Activated CD4-positive, alpha-beta T cell treated with anti-CD3 and anti-CD28 coated beads for 1 hour (primary cell): Measurements from ENCODE around the gene PIK3R1.

Experiments
- DNase-seq: peaks from one replicate; pipeline ENCODE4 v3.0.0-alpha.2; 2020

Gene PIK3R1

DNA sequence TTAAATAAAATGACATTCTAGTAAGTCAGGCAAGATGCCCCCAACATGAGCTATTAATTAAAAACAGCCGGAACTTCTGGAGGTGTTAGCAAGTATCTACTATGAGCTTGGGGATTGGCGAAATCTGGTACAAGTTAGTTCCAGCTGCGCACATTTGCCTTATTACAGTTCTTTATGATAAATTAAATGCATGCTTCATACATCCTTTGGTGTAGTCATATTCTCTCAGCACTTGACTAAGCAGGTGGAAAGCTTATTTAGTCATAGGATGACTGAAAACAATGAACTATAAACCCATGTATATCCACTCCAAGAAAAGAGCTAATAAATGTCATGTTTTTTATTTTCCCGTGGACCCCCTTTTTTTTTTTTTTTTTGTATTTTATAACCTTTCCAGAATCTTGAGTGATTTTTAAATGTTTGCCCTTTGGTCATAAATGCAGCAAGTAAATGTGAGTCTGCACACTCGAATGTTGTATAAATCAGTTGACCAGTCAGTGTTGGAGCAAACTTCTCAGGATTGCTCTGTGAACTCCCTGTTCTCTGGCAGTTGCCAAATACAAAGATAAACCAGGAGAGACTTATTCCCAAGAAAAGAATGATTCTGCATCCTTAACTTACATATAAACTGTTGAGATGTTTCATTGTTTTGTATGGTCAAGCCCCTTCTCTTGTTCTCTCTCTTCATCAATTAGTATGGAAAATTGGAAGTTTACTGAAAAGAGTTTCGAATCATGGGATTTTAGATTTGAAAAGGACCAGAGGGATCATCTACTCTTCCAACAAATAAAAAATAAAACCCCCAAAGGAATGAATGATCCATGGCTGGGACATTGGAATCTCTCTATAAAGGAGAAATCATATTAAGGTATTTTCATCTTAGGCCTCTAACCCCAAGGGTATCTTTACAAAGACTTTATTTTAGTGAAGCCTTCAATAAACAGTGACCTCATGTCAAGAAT, 38.3 kb downstream of the PIK3R1 start:
- DNase-seq: no peak

DNA sequence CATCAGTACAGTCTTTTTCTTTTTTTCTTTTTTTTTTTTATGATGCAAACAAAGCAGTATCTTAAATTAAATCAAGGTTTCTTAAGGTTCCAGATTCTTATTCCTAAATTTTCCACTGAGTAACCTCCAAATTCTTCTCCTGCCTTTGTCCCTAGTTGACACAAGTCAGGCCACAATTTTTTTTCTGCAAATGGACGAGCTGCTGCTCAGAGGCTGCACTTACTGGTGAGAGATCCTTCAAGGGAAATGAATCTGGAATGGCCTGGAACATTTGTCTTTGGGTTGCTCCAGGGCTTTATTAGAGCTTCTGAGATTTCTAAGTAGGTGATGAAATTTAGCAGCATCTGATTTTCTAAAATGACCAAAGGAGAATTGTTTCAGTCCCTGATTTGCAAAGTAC, 39.3 kb downstream of the PIK3R1 start:
- DNase-seq: no peak

DNA sequence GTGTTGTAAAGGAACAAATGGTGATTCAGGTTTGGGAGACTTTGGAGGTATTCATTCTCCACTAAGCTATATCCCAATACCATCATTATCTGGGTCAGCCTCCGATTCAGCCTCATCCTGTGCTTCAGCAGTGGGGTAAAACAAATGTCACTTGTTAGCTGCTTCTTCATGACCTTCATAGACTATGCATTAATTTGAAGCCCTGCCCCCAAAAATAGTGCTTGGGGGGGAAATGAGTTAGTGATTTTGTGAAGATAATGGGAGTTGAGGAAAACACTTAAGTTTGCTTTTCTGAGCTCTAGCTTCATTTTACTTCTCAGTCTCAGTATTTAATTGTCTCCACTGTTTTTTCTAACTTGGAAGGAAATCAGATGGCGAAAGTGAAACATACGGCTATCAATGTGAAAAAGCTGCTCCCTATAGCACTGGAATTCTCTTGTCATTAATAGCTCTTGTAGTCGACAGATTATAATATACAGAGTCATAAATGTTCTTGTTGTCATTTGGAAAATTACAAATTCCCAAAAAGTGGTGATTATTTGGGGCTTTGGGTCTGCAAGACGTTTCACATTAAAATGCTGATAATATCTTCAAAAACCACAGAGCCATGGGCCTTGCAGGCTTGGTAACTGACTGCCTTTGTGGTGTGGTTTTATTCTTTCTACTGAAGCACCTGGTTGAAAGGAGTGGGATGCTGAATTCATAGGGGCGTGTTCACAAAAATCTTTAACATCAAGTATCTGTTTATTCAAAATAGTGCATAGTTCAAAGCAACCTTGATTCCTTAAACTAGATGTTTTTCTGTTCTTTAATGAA, 40.0 kb downstream of the PIK3R1 start:
- no peak for DNase-seq

DNA sequence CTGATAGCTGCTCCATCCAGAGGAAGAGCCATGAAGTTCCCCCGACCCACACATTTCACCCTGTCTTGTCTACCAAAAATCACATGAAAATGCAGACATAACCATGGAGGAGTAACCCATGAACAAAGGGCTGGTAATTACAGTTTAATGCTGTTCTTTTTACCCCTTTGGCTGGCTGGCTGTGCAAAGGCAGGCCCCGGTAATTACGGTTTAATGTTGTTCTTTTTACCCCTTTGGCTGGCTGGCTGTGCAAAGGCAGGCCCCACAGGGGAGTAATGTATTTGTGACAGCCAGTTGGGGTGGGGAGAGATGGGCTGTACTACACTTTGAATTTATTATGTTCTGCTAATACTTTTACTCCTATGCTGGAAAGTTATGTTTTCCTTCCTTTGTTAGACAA, 41.7 kb downstream of the PIK3R1 start:
- no peak for DNase-seq

DNA sequence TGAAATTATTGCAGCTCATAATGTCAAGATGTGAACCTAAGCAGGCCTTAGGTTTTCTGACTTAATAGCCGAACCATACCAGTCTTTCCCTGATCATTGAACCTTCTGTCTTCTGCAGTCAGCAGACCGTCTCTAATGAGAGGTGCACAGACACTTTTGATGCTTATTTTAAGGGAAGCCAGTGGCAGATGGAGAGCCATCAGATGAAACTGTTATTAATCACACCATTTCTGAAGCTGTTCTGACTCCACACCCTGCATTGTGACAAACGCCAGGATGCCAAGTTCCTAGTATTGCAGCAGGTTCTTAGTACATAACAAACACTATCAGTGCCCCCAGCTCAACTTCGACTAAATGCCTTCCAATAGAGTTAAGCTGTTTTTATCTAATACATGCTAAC, 43.0 kb downstream of the PIK3R1 start:
- no peak for DNase-seq

DNA sequence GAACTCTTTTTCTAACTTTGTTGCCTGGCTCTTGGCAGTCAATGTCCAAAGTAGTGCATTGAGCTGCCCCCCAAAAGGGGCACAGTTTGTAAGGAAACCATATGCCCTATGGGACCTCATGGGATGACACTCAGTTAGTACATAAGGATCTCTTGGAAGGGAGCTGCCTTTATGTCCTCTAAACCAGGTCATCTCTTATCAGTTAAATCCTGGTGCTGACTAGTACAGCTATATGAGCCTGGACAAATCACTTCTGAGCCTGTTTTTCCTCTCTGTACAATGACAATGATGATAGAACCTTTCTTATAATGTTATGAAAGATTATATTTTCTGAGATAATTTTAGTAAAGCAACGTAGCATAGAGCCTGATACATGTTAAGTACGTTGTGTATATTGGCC, 44.1 kb downstream of the PIK3R1 start:
- DNase-seq: no peak

DNA sequence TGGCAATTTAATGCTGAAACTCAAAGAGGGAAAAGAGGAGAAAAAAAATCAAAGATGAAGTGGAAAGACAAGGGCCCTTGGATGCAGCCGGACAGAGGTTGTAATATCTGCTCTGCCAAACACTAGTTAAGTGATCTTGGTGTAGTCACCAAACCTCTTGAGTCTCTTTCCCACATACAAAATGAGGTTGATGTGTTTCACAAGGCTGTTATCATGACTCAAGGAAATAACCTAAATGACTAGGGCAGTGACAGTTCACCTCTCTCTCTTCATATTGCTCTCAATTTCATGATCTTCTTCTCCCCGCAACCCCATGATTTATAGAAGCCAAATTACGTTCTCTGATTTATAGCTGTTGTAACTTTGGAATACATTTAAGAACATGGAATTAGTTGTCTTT, 44.9 kb downstream of the PIK3R1 start:
- no peak for DNase-seq

DNA sequence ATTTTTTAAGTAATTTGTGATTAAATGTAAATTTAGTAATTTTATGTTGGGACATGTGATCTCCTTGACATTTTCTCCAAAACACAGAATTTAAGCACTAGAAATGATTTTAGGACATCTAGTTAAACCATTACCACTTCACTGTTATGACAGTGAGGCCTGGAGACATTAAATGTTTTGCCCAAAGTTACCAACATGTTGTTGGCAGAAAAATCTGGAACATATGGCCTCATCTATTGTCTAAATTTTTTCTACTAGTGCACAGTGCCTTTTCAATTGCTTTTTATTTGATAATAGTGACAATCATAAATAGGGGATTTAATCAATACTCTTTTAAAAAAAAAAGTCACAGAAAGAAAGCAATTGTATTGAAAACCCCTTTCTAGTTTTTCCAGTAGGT, 45.6 kb downstream of the PIK3R1 start:
- no peak for DNase-seq

DNA sequence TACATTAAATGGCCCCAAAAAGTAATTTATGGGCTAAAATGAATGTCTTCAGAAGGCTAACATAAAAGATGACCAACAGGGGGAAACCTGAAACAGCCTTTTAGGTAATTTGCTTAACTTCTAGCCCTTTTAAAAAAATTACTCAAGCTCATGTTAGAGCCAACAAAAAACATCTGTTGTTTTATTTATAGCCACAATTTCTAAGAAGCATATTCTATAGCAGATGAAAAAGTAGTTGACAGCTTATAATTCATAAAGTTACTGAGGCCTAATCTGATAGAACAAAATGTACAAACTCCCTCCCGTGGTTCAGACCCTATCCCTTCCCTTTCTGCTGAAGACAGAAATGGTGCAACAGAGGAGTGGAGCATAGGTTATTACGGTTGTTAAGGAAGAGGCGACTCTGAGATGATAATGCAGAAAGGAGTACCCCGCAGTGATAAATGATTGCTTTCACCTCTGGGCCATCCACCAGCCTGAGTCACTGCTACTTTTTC, 46.1 kb downstream of the PIK3R1 start:
- no peak for DNase-seq

DNA sequence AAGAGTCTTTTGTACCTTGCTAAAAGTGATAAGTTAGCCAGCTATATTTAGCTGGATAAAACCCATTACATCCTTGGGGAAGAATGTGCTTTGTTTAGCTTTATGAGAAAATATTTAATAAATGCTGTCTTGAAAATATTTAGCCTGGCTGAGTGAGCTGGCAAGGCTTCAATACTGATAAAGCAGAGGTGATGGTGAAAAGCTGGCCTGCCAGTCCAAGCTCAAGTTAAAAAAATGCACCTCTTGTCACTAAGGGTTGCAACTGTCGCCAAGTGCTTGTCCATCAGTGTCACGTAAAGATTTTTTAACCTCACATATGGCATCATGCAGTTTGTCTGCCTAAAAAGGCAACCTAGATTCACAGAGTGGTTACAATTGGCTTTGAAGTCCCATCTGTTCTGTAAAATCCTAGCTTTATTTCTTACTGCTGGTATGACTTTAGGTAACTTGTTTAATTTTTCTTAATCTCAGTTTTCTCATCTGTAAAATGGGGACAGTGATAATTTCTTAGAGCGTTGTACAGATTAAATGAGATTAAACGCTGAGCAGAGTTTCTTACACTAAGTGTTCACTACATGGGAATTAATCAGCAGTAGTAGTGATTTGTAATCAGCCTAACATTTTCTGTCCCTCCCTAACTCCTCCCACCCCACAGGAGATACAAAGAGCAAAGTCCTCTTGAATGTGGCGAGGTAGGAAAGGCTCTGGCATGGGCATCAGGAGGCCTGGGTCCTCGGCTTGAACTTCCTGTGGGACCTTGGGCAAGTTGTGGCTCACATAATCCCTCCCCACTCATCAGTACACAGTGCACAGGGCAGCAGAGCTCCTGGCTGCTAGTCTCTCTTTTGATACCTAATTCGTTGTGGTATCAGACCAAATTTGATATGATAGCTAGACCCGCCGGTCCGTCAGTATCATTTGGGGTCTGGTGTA, 48.7 kb downstream of the PIK3R1 start:
- DNase-seq: no peak

DNA sequence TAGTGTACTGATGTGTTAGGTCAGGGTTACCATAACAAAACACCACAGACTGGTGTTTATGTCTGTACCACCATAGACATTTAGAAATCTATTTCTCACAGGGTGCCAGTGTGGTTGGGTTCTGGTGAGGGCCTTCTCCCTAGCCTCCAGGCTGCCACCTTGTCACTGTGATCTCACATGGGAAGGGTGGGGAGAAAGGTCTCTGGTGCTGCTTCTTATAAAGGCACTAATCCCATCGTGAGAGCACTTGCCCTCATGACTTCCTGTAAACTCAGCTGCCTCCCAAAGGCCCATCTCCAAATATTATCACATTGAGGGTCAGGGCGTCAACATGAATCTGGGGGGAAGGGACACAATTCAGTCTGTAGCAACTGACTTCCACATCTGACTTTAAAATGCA, 49.8 kb downstream of the PIK3R1 start:
- no peak for DNase-seq

DNA sequence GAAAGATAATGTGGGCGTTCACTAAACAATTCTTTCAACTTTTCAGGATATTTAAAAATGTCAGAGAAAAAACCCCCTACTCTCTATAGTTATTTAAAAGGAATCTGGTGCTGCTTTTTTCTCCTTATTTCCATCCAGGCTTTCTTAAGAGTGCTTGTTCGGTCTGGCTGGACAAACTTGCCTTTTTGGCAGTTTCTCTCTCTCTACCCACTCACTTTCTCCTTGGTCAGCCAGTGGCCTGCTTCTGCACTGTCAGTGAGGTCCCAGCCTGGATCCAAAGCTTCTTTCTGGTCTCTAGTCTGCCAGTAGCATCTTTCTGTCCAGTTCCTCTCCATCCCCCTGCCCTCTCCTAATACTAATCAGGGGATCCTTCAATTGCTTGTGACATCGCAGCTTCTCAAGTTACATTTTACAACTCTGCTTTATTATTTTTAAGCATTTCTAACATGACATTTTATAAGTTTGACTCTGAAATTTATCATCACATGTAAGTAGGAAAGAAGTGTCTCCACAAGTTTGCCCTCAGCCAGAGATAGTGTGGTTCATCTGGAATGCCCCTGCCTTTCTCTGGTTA, 50.4 kb downstream of the PIK3R1 start:
- no peak for DNase-seq

DNA sequence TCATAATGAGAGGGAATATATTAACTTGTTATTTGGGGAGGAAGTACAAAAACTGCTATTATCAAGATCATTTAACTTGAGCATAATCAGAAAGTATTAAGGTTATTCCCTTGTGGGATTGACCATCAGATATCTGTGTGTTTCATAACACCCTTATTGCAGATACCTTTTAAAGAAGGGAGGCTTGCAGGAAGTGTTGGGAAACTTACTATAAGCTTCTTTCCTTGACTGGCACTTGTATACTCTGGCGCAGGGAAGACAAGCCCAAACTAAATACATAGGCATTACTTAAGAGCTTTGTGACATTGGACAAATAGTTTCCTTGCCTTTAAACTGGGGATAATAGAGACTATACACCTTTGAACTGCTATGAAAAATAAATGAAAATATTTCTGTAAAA, 50.9 kb downstream of the PIK3R1 start:
- DNase-seq: no peak

DNA sequence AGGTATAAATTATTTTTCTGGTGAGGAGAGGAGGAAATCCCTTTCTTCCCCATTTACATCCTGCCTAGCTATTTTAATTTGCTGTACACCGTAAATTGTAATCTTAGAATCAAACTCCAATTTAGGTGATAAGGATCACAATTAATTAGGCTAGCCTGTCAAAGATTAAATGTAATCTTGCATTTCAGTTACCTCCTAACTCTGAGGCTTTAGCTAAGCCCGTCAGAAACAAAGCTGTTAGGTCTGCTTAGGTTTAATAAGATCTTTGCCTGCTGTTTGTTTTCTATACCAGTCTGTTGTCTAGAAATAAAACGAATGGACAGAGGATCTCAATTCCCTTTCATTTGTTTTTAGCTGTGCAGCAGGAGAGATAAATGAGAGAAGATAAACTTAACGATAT, 51.5 kb downstream of the PIK3R1 start:
- DNase-seq: no peak

DNA sequence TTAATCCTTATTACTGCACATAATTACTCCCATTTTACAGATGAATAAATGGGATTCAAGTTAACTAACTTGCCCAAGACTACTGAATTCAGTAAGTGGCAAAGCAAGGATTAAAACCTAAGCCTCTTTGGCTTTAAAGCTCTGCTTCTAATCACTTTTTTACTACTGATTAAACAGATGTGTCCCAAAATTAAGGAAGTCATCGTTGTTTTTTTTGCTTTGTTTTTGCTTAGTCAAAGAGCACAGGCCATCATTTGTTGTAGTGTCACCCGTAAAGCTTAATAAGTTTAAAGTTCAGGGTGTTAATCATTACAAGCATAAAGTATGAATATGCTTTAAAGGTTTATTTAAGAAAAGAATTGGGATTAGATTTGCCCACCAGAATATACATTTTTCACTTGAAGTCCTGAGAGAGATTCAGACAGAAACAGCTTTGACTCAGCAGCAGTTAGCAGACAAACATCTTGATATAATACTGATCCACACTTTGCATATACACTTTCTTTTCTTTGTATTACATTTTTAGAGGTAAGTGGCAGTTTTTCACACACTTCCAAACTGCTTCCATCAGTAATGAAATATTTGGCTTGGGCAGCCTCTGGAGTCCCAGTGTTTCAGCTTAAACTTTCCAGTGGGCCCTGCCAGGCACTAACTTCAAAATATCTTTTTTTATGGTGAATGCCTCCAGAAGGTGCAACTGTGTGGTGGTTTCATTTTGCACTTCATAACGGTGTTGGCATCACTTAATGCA, 52.7 kb downstream of the PIK3R1 start:
- DNase-seq: no peak

DNA sequence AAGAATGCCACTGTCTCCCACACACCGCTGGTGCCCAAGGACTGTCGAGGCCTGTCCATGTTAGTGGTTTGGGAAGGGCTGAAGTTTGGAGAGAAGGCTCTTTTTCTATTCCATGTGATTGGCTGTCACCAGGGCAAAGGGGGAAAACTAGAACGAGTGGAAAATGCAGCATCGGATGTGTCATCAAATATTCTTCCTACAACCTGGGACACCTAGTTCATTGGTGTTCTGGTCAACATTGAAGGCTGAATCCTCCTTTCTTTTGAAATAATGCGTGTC, 53.2 kb downstream of the PIK3R1 start:
- no peak for DNase-seq

DNA sequence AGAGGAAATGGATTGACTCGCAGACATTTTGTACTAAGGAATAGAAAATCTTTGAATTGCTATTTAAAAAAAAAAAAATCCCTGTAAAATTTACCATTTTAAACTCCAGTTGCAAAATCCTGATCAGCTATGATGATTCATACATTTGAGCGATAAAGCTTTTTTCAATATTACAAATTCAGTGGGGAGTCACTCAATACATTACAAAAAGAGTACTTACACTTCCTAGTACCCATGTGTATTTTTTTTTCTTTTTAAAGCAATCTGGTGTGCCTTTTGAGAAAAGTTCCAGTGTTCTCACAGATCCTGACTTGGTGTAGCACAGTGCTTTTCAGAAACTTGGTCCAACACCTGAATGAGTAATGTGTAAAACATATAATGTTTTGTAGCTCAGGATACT, 54.3 kb downstream of the PIK3R1 start:
- DNase-seq: no peak

DNA sequence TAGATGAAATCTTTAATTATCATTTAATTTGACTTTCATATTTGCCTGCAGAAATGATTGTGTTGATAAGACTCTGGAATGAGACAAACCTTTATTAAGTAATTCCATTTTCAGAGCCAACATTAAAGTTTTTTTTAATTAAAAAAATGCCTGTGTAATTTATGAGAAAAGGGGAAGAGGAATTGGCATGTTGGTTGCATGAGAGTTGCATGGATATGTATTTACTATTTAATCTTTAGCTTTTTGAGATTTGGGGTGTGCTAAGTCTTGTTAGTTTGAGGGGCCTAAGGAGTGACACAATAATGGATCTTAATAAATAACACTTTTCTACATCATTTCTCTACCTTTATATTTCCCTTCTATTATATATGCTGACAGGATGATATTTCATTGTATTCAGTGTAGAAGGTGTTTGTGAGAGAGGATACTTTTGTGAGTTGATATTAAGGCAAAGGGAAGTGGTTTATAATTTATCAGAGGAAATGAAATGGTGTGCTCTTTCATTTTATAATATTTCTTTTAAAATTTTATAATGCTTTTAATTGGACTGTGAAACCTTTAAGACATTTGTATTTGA, 54.9 kb downstream of the PIK3R1 start:
- no peak for DNase-seq

DNA sequence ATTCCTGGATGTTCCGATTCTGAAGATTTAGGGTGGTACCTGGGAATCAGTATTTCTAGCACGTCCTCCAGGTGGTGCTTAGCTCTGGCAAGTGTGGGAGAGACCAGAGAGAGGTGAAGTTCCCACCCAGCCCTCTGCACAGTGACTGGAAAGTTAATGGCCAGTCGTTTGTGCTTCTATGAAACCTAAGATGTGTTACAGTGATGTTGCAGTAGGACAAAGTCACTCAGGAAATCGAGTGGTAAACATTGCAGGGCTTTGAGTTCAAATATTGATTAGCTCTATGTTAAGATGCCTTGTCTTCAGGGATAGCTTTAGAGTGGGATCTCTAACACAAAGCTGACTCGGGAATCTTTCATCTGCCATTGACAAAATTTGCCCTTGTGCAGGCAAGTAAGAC, 55.6 kb downstream of the PIK3R1 start:
- DNase-seq: no peak

DNA sequence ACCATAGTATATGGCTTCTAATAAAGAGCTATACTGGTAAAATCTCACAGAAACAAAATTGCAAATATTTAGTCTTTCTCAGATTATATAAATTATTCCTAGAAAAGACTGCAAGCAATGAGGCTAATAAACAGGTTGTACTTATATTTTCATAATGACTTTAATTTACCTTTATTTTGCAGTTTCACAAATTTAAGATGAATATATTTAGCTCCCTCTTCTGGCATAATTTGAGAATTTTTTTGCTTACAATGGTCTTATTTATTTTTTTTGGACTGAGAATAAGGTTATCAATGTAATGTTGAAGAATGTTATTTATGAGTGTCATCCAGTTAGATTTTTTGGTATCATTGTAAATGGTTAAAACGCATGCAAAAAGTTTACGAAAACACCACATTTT, 56.7 kb downstream of the PIK3R1 start:
- no peak for DNase-seq

DNA sequence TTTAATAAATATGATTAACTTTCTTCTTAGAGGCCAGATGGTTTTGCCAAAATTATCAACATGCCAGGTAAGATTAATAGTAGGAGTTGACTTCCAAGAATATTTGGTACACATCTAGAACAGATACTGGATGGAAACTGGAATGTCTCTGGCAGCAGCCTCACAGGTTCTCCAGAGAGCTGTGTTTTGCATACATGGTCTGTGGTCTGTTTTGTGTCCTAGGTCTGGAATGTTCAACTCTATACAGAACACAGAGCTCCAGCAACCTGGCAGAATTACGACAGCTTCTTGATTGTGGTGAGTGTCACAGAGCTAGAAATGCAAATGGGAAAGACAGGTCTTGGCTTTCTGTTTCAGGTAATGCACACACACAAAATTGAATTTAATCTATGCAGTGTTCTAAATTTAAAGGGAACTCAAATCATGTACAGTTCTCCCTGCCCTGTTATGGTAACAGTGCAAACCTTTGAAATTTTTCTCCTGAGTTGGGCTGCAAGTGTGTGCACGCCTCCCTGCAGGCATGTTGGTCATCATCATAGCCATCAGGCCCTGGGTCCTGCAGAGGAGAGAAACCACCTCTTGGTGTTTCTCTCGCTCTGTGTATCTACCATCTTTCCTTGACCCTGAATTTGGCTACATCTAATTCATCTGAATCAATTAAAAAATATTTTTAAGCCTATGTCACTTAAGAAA, 58.3 kb downstream of the PIK3R1 start:
- no peak for DNase-seq
